ENCODE data around the gene HYAL1.
"Not testable (repeated sequence)": the region's sequence is repeated elsewhere in the genome, so short reads cannot be mapped to it uniquely, and the experiment has no call there.

HYAL1 gene

GRCh38 chr3:50293079-50293801 lies 10.1 kb downstream of the HYAL1 start:
- no peak for DNase-seq

- DNase-seq = peak; percentile 69
These were observed 11.0 kb downstream of the HYAL1 start, which contains the start of gene IFRD2 for GRCh38 chr3:50292159-50293078. Gene IFRD2 (minus strand): TSS chr3:50292429. CDS start chr3:50292274, 155 bp downstream.

- DNase-seq = no peak
These were observed 13.2 kb downstream of the HYAL1 start for GRCh38 chr3:50290161-50290641.

DNA sequence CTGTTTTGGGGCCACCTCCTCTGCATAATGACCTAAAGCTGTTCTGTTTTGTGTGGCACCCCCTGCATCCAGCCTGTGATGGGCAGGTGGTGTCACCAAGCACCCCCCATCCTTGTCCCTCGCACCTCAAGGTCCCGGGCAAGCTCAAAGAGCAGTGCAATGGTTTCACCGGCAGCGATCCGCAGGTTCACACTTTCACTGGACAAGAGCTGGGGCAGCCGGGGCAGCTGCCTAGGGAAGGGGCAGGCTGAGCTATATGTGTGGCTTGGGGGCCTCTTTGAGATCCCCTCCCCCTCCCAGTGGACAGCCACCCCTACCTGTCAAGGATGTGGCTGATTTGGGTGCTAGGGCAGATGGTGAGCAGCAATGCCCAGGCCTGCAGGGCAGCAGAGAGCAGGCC lies 14.2 kb downstream of the HYAL1 start:
- no peak for DNase-seq

- no peak for DNase-seq
These were observed 14.9 kb downstream of the HYAL1 start for GRCh38 chr3:50288387-50289007.

- no peak for DNase-seq
These were observed 16.1 kb downstream of the HYAL1 start for GRCh38 chr3:50287262-50287661.

DNA sequence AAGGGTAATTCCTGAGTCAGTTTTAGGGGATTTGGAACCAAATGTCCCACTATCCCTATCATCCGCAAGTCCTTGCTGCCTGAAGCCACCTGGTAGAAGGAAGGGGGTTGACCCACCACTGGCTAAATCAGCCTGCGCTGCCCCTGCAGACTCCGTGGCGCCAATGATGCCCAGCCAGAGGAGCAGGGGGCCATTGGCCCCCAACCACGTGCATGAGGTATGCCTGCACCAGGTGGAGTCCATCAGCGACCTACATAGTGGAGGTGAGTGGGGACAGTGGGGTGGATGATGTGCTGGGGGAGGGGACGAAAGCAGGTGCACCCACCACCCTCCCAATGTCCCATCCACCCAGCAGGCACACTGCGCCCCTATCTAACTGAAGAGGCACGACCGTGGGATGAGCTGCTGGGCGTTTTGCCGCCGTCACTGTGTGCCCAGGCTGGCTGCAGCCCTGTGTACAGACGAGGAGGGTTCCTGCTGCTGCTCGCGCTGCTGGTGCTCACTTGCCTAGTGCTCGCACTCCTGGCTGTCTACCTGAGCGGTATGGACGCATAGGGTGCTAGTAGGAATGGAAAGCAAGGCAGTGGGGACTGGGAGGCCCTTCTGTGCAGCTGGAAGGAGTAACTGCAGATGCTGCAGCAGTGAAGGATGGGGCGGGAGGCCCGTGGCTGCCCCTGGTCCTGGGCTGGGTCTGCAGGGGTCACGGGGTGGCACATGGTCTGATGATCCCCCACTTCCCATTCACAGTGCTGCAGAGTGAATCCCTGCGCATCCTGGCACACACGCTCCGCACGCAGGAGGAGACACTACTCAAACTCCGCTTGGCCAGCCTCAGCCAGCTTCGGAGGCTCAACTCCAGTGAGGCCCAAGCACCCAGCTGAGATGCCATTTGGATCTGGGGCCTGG lies 16.8 kb downstream of the HYAL1 start:
- no peak for DNase-seq

GRCh38 chr3:50284121-50284520 lies 19.3 kb downstream of the HYAL1 start:
- DNase-seq = not testable (repeated sequence)

DNA sequence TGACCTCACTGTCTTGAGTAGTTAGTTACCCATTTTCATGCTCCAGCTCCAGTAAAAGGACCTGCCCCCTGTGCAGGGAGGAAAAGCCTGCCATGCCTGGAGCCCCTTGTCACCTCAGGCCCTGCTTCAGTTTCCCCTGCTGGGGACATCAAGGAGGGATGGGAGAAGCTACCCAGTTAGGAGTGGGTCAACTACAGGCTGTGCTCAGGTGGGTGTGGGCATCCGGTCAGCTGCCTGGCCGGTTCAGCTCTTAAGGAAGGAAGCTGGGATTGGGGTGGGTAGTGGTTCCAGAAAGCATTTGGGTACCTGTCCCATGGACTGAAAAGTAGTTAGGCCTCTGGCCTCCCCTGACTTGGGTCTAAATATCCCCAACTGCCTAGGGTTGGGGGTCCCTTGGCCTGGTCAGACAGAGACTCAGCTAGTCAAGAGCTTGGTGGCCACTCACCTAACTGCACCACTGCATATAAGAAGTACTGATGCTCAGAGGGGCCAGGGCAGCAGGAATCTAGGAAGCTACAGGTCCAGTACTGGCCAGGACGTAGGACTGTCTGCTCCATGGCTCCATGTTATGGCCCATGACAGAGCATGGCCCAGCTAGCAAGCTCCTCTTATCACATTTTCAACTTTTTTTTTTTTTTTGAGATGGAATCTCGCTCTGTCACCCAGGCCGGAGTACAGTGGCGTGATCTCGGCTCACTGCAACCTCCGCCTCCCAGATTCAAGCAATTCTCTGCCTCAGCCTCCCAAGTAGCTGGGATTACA lies 23.9 kb downstream of the HYAL1 start:
- DNase-seq = no peak

- no peak for DNase-seq
These were observed 24.5 kb downstream of the HYAL1 start, which contains the start of gene LSMEM2 for GRCh38 chr3:50278880-50279224. Gene LSMEM2 (plus strand): TSS chr3:50279087. CDS start chr3:50279114, 27 bp downstream.

GRCh38 chr3:50278123-50278879 lies 25.1 kb downstream of the HYAL1 start:
- no peak for DNase-seq

GRCh38 chr3:50276762-50277101 lies 26.6 kb downstream of the HYAL1 start:
- DNase-seq = no peak

DNA sequence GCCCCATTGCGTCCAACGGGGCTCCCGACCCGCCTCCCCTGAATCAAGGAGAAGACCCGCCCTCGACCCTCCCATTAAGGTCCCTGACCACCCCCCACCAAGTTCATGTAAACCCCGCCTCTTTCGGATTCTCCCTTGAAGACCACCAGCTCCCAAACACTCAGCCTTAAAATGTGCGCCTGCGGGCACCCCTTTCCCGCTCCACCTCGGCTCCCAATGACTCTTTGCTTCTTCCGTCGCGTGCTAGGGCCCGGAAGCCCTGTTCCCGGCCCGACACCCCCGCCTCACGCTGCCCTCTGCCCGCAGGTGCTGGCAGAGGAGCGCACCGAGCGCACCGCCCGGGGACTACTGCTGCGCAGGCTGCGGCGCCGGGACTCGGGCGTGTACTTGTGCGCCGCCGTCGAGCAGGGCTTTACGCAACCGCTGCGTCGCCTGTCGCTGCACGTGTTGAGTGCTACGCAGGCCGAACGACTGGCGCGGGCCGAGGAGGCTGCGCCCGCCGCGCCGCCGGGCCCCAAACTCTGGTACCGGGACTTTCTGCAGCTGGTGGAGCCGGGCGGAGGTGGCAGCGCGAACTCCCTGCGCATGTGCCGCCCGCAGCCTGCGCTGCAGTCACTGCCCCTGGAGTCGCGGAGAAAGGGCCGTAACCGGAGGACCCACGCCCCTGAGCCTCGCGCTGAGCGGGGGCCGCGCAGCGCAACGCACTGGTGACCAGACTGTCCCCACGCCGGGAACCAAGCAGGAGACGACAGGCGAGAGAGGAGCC lies 27.2 kb downstream of the HYAL1 start:
- no peak for DNase-seq

DNA sequence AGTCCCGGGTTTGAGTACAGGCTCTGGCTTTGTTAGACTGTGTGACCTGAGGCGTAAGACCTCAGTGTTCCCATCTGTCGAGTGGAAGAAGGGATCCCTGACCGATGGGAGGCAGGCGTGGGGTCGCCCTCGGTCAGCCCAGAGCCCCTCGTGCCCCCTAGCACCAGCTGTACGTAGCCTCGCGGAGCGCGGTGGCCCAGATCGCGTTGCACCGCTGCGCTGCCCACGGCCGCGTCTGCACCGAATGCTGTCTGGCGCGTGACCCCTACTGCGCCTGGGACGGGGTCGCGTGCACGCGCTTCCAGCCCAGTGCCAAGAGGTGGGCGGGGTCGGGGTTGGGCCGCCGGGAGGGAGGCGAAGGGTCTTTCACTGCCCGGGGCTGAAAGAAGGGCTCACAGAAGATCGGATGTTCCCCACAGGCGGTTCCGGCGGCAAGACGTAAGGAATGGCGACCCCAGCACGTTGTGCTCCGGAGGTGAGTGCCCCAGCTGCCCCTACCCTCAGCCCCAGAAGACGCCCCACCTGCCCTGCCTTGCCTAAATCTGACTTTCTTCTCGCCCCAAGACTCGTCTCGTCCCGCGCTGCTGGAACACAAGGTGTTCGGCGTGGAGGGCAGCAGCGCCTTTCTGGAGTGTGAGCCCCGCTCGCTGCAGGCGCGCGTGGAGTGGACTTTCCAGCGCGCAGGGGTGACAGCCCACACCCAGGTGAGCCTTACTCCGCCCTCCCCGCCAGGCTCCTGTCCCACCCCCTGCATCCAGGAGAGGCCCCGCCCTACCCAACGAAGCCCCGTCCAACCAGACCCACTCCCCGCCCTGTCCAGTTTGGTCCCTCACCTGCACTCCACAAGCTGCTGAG lies 28.0 kb downstream of the HYAL1 start:
- DNase-seq = no peak

GRCh38 chr3:50274371-50275104 lies 28.8 kb downstream of the HYAL1 start:
- peak; percentile 10 for DNase-seq

- no peak for DNase-seq
These were observed 29.7 kb downstream of the HYAL1 start for GRCh38 chr3:50273689-50274065.

GRCh38 chr3:50272911-50273688 lies 30.3 kb downstream of the HYAL1 start:
- no peak for DNase-seq

DNA sequence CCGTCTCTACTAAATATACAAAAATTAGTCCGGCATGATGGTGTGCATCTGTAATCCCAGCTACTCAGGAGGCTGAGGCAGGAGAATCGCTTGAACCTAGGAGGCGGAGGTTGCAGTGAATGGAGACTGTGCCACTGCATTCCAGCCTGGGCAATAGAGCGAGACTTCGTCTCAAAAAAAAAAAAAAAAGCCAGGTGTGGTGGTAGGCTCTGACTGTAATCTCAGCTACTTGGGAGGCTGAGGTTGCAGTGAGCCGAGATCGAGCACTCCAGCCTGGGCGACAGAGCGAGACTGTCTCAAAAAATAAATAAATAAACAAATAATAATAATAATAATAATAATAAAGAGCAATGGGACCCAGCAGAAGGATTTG lies 30.9 kb downstream of the HYAL1 start:
- DNase-seq = not testable (repeated sequence)
